Ishikawa (cell line): Measurements from ENCODE around the gene ZBTB46.

ENCODE experiments used
- CEBPB ChIP-seq: IDR thresholded peaks from 2 replicates; pipeline ENCODE4 v1.6.1; 2012
- CREB1 ChIP-seq: IDR thresholded peaks from 2 replicates; pipeline ENCODE4 v1.6.1; 2012; ENCODE audit warnings: low read depth
- EP300 ChIP-seq: IDR thresholded peaks from 2 replicates; pipeline ENCODE4 v1.6.1; 2012; ENCODE audit warnings: borderline replicate concordance
- FOXM1 ChIP-seq: IDR thresholded peaks from 2 replicates; pipeline ENCODE4 v1.6.1; 2012; ENCODE audit warnings: low read depth, borderline replicate concordance
- MAX ChIP-seq: IDR thresholded peaks from 2 replicates; pipeline ENCODE4 v1.6.1; 2012
- NFIC ChIP-seq: IDR thresholded peaks from 2 replicates; pipeline ENCODE4 v1.6.1; 2012
- REST ChIP-seq: IDR thresholded peaks from 2 replicates; pipeline ENCODE4 v1.6.1; 2012; ENCODE audit warnings: low read depth, mild to moderate bottlenecking
- TAF1 ChIP-seq: IDR thresholded peaks from 2 replicates; pipeline ENCODE4 v1.6.1; 2012; ENCODE audit warnings: low read depth, mild to moderate bottlenecking
- TCF12 ChIP-seq: IDR thresholded peaks from 2 replicates; pipeline ENCODE4 v1.6.1; 2012; ENCODE audit warnings: low read depth
- TEAD4 ChIP-seq: IDR thresholded peaks from 2 replicates; pipeline ENCODE4 v1.6.1; 2012
- YY1 ChIP-seq: IDR thresholded peaks from 2 replicates; pipeline ENCODE4 v1.6.1; 2012; ENCODE audit warnings: low read depth
- ZBTB7A ChIP-seq: IDR thresholded peaks from 2 replicates; pipeline ENCODE4 v1.6.1; 2012; ENCODE audit warnings: low read depth

GRCh38 chr20:63864978-63865640 lies 34.0 kb upstream of the ZBTB46 start, which contains the start of gene TPD52L2:
- TF ChIP-seq CEBPB = peak; percentile 94
- 0 out of 2 replicates have a peak, but pooled peaks have one; percentile 31 for TF ChIP-seq ZBTB7A
- no peak; the same call in 1 of the 2 replicates for TF ChIP-seq TCF12
- TF ChIP-seq TEAD4 = peak; percentile 32; the same call in 1 of the 2 replicates
- TF ChIP-seq TAF1 = peak; percentile 91
- peak; percentile 96 for TF ChIP-seq MAX
- TF ChIP-seq FOXM1 = no peak
- TF ChIP-seq REST = no peak
- peak; percentile 90 for TF ChIP-seq CREB1
- peak; percentile 93 for TF ChIP-seq YY1
- peak; percentile 6; the same call in 1 of the 2 replicates for TF ChIP-seq EP300
- no peak for TF ChIP-seq NFIC
